Measurements from ENCODE around the gene FCGR2B. TPM values are rescaled to one million over a fixed set of nuclear protein-coding genes. Genes with fewer than 3 reads are reported as not detected.
"Not testable (repeated sequence)": the region's sequence is repeated elsewhere in the genome, so short reads cannot be mapped to it uniquely, and the experiment has no call there.

Gene FCGR2B
- total RNA-seq (2014; rRNA removed) (not detected in 2 replicates), Bru-seq, nascent RNA (percentile 5 among the genes with signal in this experiment), BruChase-seq, experiment 1, labeled RNA remaining after a 6-hour chase (percentile 12 among the genes with signal in this experiment), BruChase-seq, experiment 2, labeled RNA remaining after a 2-hour chase (percentile 22 among the genes with signal in this experiment)
- long read RNA-seq = 0 reads

DNA sequence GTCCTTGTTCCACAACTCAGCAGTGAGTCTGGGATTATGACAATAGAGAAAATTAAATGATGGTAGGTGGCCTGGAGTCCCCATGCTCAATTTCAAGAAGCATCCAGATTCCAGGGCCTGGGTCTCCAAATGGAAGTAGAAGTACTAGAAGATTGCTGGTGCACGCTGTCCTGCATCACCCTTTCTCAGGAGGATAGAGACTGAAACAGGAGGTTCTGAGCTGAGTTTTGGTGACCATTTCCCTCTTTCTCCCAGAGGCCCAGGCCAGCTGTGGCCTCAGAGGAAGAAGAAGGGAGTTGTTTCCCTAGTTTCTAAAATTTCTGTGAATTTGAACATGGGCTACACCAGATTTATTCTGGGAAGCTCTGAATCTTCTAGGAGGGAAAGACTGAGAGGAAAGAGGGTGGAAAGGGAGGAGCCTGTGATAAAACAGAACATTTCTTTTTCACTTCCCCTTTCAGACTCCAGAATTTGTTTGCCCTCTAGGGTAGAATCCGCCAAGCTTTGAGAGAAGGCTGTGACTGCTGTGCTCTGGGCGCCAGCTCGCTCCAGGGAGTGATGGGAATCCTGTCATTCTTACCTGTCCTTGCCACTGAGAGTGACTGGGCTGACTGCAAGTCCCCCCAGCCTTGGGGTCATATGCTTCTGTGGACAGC, at the start of gene FCGR2B:
TSS of gene FCGR2B (plus strand) at position 460 of the 656 bp plus-strand sequence. CDS start at position 559, 99 bp downstream.
- not testable (repeated sequence) for H3F3A ChIP-seq (ENCODE audit: low read length, unreplicated experiment); BruUV-seq (replicated peaks); H3K9me2 ChIP-seq (replicated peaks; ENCODE audit: low read length)

DNA sequence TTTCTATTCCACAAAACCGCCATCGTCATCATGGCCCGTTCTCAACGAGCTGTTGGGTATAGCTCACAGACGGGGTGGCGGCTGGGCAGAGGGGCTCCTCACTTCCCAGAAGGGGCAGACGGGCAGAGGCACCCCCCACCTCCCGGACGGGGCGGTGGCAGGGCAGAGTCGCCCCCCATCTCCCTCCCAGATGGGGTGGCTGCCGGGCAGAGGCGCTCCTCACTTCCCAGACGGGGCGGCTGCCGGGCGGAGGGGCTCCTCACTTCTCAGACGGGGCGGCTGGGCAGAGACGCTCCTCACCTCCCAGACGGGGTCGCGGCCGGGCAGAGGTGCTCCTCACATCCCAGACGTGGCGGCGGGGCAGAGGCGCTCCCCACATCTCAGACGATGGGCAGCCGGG, 46.5 kb upstream of the FCGR2B start:
- intact Hi-C loops (cut with micrococcal nuclease) = loop anchor here (10.0 kb wide), 1 partner anchor 52 kb away; no protein-coding TSS in a partner anchor
- not testable (repeated sequence) for H3K9ac ChIP-seq (ENCODE audit: low read length); H3F3A ChIP-seq (ENCODE audit: low read length, unreplicated experiment)

More for the DNA sequence above, at the start of gene FCGR2B:
- H3K79me2 ChIP-seq (ENCODE audit: low read length); POLR2A ChIA-PET (ENCODE audit: unreplicated experiment); CTCF ChIA-PET; H3K9ac ChIP-seq (ENCODE audit: low read length); H4K20me1 ChIP-seq (ENCODE audit: low read length); DNase-seq; H3K36me3 ChIP-seq (ENCODE audit: low read depth, low read length); H3K4me1 ChIP-seq (ENCODE audit: insufficient read depth, low read length); H3K4me3 ChIP-seq (ENCODE audit: low read length); H3K9me3 ChIP-seq (ENCODE audit: low read length); H2AFZ ChIP-seq (ENCODE audit: low read length); H3K27me3 ChIP-seq (ENCODE audit: low read length); intact Hi-C loops (cut with micrococcal nuclease); ATAC-seq; H3K4me2 ChIP-seq (ENCODE audit: low read length); H3K27ac ChIP-seq (ENCODE audit: low read length): not testable (repeated sequence)

DNA sequence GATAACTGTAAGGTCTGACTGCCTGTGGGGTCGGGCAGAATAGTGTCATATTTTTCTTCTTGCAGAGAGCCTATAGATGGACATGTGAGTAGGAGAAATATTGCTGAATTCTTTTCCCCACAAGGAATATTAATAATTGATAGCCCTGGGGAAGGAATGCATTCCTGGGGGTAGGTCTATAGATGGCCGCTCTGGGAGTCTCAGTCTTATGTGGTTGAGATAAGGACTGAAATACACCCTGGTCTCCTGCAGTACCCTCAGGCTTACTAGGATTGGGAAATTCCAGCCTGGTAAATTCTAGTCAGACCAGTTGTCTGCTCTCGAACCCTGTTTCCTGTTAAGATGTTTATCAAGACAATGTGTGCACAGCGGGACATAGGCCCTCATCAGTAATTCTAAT, 44.4 kb upstream of the FCGR2B start:
- H3K4me2 ChIP-seq (ENCODE audit: low read length); H3K4me3 ChIP-seq (ENCODE audit: low read length); H3F3A ChIP-seq (ENCODE audit: low read length, unreplicated experiment); POLR2A ChIA-PET (ENCODE audit: unreplicated experiment); DNase-seq; H2AFZ ChIP-seq (ENCODE audit: low read length); CTCF ChIA-PET; ATAC-seq; H3K9me3 ChIP-seq (ENCODE audit: low read length); H4K20me1 ChIP-seq (ENCODE audit: low read length); BruUV-seq (replicated peaks); H3K79me2 ChIP-seq (ENCODE audit: low read length); H3K9ac ChIP-seq (ENCODE audit: low read length); H3K27ac ChIP-seq (ENCODE audit: low read length); H3K9me2 ChIP-seq (replicated peaks; ENCODE audit: low read length); H3K36me3 ChIP-seq (ENCODE audit: low read depth, low read length); H3K27me3 ChIP-seq (ENCODE audit: low read length); H3K4me1 ChIP-seq (ENCODE audit: insufficient read depth, low read length): not testable (repeated sequence)
- intact Hi-C loops (cut with micrococcal nuclease) = loop anchor here (10.0 kb wide), 1 partner anchor 54 kb away; no protein-coding TSS in a partner anchor

More for the DNA sequence above, 46.5 kb upstream of the FCGR2B start:
- ATAC-seq; H3K9me2 ChIP-seq (replicated peaks; ENCODE audit: low read length); H3K27me3 ChIP-seq (ENCODE audit: low read length); DNase-seq; H3K27ac ChIP-seq (ENCODE audit: low read length); POLR2A ChIA-PET (ENCODE audit: unreplicated experiment); CTCF ChIA-PET; H3K36me3 ChIP-seq (ENCODE audit: low read depth, low read length); H3K4me2 ChIP-seq (ENCODE audit: low read length); H3K9me3 ChIP-seq (ENCODE audit: low read length); H2AFZ ChIP-seq (ENCODE audit: low read length); H3K4me3 ChIP-seq (ENCODE audit: low read length); H4K20me1 ChIP-seq (ENCODE audit: low read length); H3K4me1 ChIP-seq (ENCODE audit: insufficient read depth, low read length); BruUV-seq (replicated peaks); H3K79me2 ChIP-seq (ENCODE audit: low read length): not testable (repeated sequence)

- H3K9me3 ChIP-seq (ENCODE audit: low read length); H3K79me2 ChIP-seq (ENCODE audit: low read length); DNase-seq; BruUV-seq (replicated peaks); H4K20me1 ChIP-seq (ENCODE audit: low read length); H3K27ac ChIP-seq (ENCODE audit: low read length); CTCF ChIA-PET; POLR2A ChIA-PET (ENCODE audit: unreplicated experiment); H3K27me3 ChIP-seq (ENCODE audit: low read length); ATAC-seq; H2AFZ ChIP-seq (ENCODE audit: low read length); H3K9me2 ChIP-seq (replicated peaks; ENCODE audit: low read length); intact Hi-C loops (cut with micrococcal nuclease); H3K36me3 ChIP-seq (ENCODE audit: low read depth, low read length); H3K4me1 ChIP-seq (ENCODE audit: insufficient read depth, low read length); H3F3A ChIP-seq (ENCODE audit: low read length, unreplicated experiment); H3K9ac ChIP-seq (ENCODE audit: low read length): not testable (repeated sequence)
- H3K4me3 ChIP-seq (ENCODE audit: low read length) = peak overlapping the region; percentile 69
- H3K4me2 ChIP-seq (ENCODE audit: low read length) = peak overlapping the region; percentile 72; the same call in 1 of the 2 replicates
These were observed 42.5 kb upstream of the FCGR2B start for GRCh38 chr1:161620399-161620798.

GRCh38 chr1:161621181-161622000, 41.6 kb upstream of the FCGR2B start:
- H3K27ac ChIP-seq (ENCODE audit: low read length); intact Hi-C loops (cut with micrococcal nuclease); H3F3A ChIP-seq (ENCODE audit: low read length, unreplicated experiment); H3K27me3 ChIP-seq (ENCODE audit: low read length); H3K9me3 ChIP-seq (ENCODE audit: low read length); BruUV-seq (replicated peaks); H3K9ac ChIP-seq (ENCODE audit: low read length); POLR2A ChIA-PET (ENCODE audit: unreplicated experiment); H3K4me1 ChIP-seq (ENCODE audit: insufficient read depth, low read length); H3K9me2 ChIP-seq (replicated peaks; ENCODE audit: low read length); H4K20me1 ChIP-seq (ENCODE audit: low read length); H3K79me2 ChIP-seq (ENCODE audit: low read length); H3K36me3 ChIP-seq (ENCODE audit: low read depth, low read length): not testable (repeated sequence)
- H2AFZ ChIP-seq (ENCODE audit: low read length) = peak overlapping the region; percentile 72
- DNase-seq (peak; percentile 89), ATAC-seq (peak; percentile 85)
- peak overlapping the region; percentile 72 for H3K4me2 ChIP-seq (ENCODE audit: low read length)
- peak overlapping the region; percentile 69 for H3K4me3 ChIP-seq (ENCODE audit: low read length)
- CTCF ChIA-PET = interaction anchor here (0.6 kb wide), 1 partner anchor 118 kb away, joined by 3 read pairs; no protein-coding TSS in a partner anchor

GRCh38 chr1:161622054-161622453, 40.9 kb upstream of the FCGR2B start:
- H3K9ac ChIP-seq (ENCODE audit: low read length); H3K4me1 ChIP-seq (ENCODE audit: insufficient read depth, low read length); H3K36me3 ChIP-seq (ENCODE audit: low read depth, low read length); H3K27ac ChIP-seq (ENCODE audit: low read length); intact Hi-C loops (cut with micrococcal nuclease); H3K79me2 ChIP-seq (ENCODE audit: low read length); H3F3A ChIP-seq (ENCODE audit: low read length, unreplicated experiment); H4K20me1 ChIP-seq (ENCODE audit: low read length); POLR2A ChIA-PET (ENCODE audit: unreplicated experiment); H2AFZ ChIP-seq (ENCODE audit: low read length); H3K9me2 ChIP-seq (replicated peaks; ENCODE audit: low read length); BruUV-seq (replicated peaks); H3K27me3 ChIP-seq (ENCODE audit: low read length); H3K9me3 ChIP-seq (ENCODE audit: low read length): not testable (repeated sequence)
- peak; percentile 18; the same call in 1 of the 2 replicates for ATAC-seq
- Histone ChIP-seq H3K4me2 (ENCODE audit: low read length) (peak overlapping the region; percentile 72; the same call in 1 of the 2 replicates), H3K4me3 (ENCODE audit: low read length) (peak overlapping the region; percentile 69; the same call in 1 of the 2 replicates)
- CTCF ChIA-PET = interaction anchor here (0.6 kb wide), 1 partner anchor 117 kb away, joined by 3 read pairs; no protein-coding TSS in a partner anchor
- DNase-seq = peak; percentile 8

Data from PC-3 (cell line).